Measurements from ENCODE around the gene CELSR1.

DNA sequence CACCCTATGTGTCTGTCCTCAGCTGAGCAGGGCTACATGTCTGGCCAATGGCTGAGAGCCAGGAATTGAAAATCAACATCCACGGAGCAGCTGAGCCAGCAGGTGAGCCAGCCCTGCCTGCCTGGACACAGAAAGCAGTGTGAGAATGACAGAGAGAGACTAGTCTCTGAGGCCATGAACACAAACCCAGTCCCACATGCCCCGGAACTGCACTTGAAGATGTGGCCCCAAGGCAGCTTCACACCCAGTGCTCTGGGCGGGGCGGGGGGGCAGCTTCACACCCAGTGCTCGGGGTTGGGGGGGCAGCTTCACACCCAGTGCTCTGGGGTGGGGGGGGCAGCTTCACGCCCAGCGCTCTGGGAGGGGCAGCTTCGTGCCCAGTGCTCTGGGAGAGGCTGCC, 164.3 kb downstream of the CELSR1 start:
- TF ChIP-seq CTCF (IDR thresholded peaks at IDR 0.05): peak in 1 of 4 experiments; percentile 5
- TF ChIP-seq POLR2A (IDR thresholded peaks at IDR 0.05): no peak
